CD4-positive, alpha-beta T cell (primary cell): ENCODE measurements around the gene IL17RE. TPM values are rescaled to one million over a fixed set of nuclear protein-coding genes. Genes with fewer than 3 reads are reported as not detected.

ENCODE experiments used
- ATAC-seq: fragments of 200-7000 bp; cut with Tn5 transposase; one replicate; pipeline ENCODE4 v1.10.0; 2022; ENCODE audit warnings: mild to moderate bottlenecking; ENCODE audit not compliant: poor library complexity
- CTCF ChIA-PET: fragments of 350-600 bp; sonication (Branson Sonifier 250); formaldehyde crosslinking; loops from one replicate; lab custom pipeline; 2021; ENCODE audit warnings: antibody characterized with exemption, inconsistent platforms; lab: Charles Lee
- POLR2A ChIA-PET: fragments of 350-600 bp; sonication (Branson Sonifier 250); formaldehyde crosslinking; loops from one replicate; lab custom pipeline; 2021; ENCODE audit warnings: antibody characterized with exemption, inconsistent platforms; lab: Charles Lee
- DNase-seq, 14 experiments: peaks; one replicate each; pipeline ENCODE4 v3.0.0-alpha.2; 2013 to 2020; ENCODE audit warnings: mixed read lengths in 2 of 14
- H3K27ac ChIP-seq, 2 donors: one replicate each; pipeline versions ENCODE4 v1.5.1 to v1.7.0; 2013; ENCODE audit warnings: low read length in 2 of 2, low read depth in 1 of 2, mild to moderate bottlenecking in 1 of 2
- H3K27me3 ChIP-seq, 2 experiments: 1 replicate in 1 of 2; 2 replicates in 1 of 2; pipeline versions ENCODE4 v1.6.1 to v1.7.0; 2013; ENCODE audit warnings: low read length in 2 of 2, control low read depth in 1 of 2, mild to moderate bottlenecking in 1 of 2, moderate library complexity in 1 of 2; ENCODE audit not compliant: insufficient read depth in 2 of 2, control insufficient read depth in 1 of 2
- H3K36me3 ChIP-seq: one replicate; pipeline ENCODE4 v1.6.1; 2013; ENCODE audit warnings: low read length, control low read depth; ENCODE audit not compliant: insufficient read depth
- H3K4me1 ChIP-seq: one replicate; pipeline ENCODE4 v1.6.1; 2013; ENCODE audit warnings: low read length, control low read depth; ENCODE audit not compliant: insufficient read depth
- H3K4me3 ChIP-seq: one replicate; pipeline ENCODE4 v1.5.1; 2013; ENCODE audit warnings: mild to moderate bottlenecking, low read length, moderate library complexity
- H3K9me3 ChIP-seq, 2 experiments: 1 replicate in 1 of 2; 2 replicates in 1 of 2; pipeline versions ENCODE4 v1.6.1 to v1.7.0; 2013; ENCODE audit warnings: low read length in 2 of 2, mild to moderate bottlenecking in 2 of 2, control low read depth in 1 of 2, moderate library complexity in 1 of 2; ENCODE audit not compliant: control insufficient read depth in 1 of 2, insufficient read depth in 1 of 2
- H3K27ac Mint-ChIP-seq: one replicate; pipeline ENCODE4 v1.8.0; 2020; ENCODE audit warnings: mixed read lengths
- H3K27me3 Mint-ChIP-seq: one replicate; pipeline ENCODE4 v1.8.0; 2021; ENCODE audit warnings: mixed read lengths
- H3K36me3 Mint-ChIP-seq: one replicate; pipeline ENCODE4 v1.8.0; 2021; ENCODE audit warnings: low read depth, mixed read lengths
- H3K4me1 Mint-ChIP-seq: one replicate; pipeline ENCODE4 v1.8.0; 2021; ENCODE audit warnings: low read depth, mixed read lengths
- H3K4me3 Mint-ChIP-seq: one replicate; pipeline ENCODE4 v1.8.0; 2020; ENCODE audit warnings: mild to moderate bottlenecking, mixed read lengths
- H3K9me3 Mint-ChIP-seq: one replicate; pipeline ENCODE4 v1.8.0; 2020; ENCODE audit warnings: mixed read lengths
- intact Hi-C, 2 experiments: fragments of 100-400 bp; cut with DNase I in 1 of 2; cut with micrococcal nuclease in 1 of 2; formaldehyde crosslinking; loops; one replicate each; pipeline versions ENCODE4 v1.15.1 to v1.9.0; 2023 to 2025; cut with DNase I, micrococcal nuclease
- total RNA-seq, 174 experiments: library from RNA in 2 of 174; stranded (reverse) in 2 of 174; gene quantifications; one replicate each; pipeline ENCODE4 v1.2.3 and lab custom pipeline; 2021 to 2026
- TF ChIP-seq, protein P1 (sequence below): fragments of 200-600 bp; IDR thresholded peaks from one replicate; pipeline ENCODE4 v1.8.0; 2022; ENCODE audit warnings: antibody characterized with exemption, mild to moderate bottlenecking

Gene IL17RE
- total RNA-seq, 2 experiments from 2014 or later, result 1.4 to 1.6 TPM

DNA sequence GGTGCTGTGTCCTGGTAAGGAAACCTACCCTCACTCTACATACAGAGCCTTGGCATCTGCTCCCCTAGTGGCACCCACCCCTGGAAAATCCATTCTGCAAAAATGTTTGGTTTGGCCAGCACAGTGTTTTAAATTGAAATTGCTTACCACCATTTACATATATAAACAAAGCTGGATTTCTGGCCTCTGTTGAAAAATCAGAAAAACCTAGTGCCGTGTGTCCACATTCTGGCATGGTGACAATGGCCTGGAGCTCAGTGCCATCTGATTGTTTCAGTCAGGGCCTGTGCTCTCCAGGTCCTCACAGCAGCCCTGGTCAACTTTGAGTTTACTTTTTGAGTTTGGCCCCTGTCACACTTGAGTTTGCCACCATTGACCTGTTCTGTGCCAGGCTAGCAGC is 11.4 kb downstream of the IL17RE start:
- no peak for DNase-seq
- no peaks in the 10 kb centered on the region for H3K9me3 ChIP-seq
- Mint-ChIP-seq H3K36me3 (no peaks in the 10 kb centered on the region), H3K9me3 (no peaks in the 10 kb centered on the region), H3K4me3 (peak overlapping the region; percentile 7), H3K27me3 (no peaks in the 10 kb centered on the region), H3K4me1 (peaks cover 19% of the 10 kb centered on the region), H3K27ac (no peak overlapping the region)
- POLR2A ChIA-PET, result interaction anchor here (2.6 to 4.9 kb wide), 2 partner anchors 19 to 23 kb away, joined by 17 to 32 read pairs; partner anchors contain the start of genes CRELD1 and JAGN1
- TF ChIP-seq, protein P1, sequence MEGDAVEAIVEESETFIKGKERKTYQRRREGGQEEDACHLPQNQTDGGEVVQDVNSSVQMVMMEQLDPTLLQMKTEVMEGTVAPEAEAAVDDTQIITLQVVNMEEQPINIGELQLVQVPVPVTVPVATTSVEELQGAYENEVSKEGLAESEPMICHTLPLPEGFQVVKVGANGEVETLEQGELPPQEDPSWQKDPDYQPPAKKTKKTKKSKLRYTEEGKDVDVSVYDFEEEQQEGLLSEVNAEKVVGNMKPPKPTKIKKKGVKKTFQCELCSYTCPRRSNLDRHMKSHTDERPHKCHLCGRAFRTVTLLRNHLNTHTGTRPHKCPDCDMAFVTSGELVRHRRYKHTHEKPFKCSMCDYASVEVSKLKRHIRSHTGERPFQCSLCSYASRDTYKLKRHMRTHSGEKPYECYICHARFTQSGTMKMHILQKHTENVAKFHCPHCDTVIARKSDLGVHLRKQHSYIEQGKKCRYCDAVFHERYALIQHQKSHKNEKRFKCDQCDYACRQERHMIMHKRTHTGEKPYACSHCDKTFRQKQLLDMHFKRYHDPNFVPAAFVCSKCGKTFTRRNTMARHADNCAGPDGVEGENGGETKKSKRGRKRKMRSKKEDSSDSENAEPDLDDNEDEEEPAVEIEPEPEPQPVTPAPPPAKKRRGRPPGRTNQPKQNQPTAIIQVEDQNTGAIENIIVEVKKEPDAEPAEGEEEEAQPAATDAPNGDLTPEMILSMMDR, result no peak
- no peaks in the 10 kb centered on the region for H3K36me3 ChIP-seq
- intact Hi-C loops, result no loop called here
- no peak overlapping the region for H3K4me3 ChIP-seq
- ATAC-seq, result no peak
- H3K27me3 ChIP-seq, result no peaks in the 10 kb centered on the region
- peaks cover 44% of the 10 kb centered on the region for H3K4me1 ChIP-seq
- CTCF ChIA-PET, result interaction anchor here (0.6 kb wide), 1 partner anchor 173 kb away, joined by 4 read pairs; no protein-coding TSS in a partner anchor
- no peak overlapping the region for H3K27ac ChIP-seq

DNA sequence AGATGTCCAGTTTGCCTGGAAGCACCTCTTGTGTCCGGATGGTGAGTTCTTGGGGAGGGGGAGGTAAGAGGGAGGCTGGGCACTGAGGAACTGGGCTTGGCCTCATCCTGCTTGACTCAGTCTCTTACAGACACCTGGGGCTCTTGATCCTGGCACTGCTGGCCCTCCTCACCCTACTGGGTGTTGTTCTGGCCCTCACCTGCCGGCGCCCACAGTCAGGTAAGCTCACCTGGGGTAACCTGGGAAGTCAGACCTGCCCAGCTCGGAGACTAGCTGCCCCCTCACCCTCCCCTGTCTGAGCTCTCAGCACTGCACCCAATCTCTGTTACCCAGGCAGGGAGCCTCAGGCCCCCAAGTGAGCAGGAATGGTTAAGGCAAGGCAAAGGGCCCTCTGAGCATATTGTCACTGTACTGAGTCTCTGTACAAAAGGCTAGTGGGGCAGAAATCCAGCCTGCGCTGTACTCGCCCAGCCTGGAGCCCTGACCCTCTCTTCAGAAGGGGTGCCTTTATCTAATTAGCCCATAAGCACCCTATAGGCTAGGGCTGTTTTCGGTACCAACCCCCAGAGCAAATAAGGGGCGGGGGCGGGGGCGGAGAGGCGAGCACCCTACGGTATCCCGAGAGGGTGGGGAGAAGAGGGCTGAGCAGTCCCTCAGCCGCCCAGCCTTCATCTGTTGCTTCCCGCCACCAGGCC is 12.1 kb downstream of the IL17RE start:
- Mint-ChIP-seq H3K4me1 (peaks cover 19% of the 10 kb centered on the region), H3K27me3 (no peaks in the 10 kb centered on the region), H3K4me3 (peak overlapping the region; percentile 34), H3K9me3 (no peaks in the 10 kb centered on the region), H3K36me3 (no peaks in the 10 kb centered on the region), H3K27ac (no peak overlapping the region)
- no peaks in the 10 kb centered on the region for H3K27me3 ChIP-seq
- TF ChIP-seq, protein P1, result no peak
- DNase-seq (no peak), ATAC-seq (peak; percentile 42)
- peaks cover 39% of the 10 kb centered on the region for H3K4me1 ChIP-seq
- no peak overlapping the region for H3K27ac ChIP-seq
- H3K4me3 ChIP-seq, result peak overlapping the region; percentile 25
- POLR2A ChIA-PET, result interaction anchor here (4.9 kb wide), 1 partner anchor 18 kb away, joined by 32 read pairs; the partner anchor contains the start of gene CRELD1
- CTCF ChIA-PET, result no interaction called here
- intact Hi-C loops, result no loop called here
- no peaks in the 10 kb centered on the region for H3K36me3 ChIP-seq
- H3K9me3 ChIP-seq, result no peaks in the 10 kb centered on the region

GRCh38 chr3:9915254-9916141 is 12.8 kb downstream of the IL17RE start:
- Histone ChIP-seq H3K27ac (no peak overlapping the region), H3K4me1 (peaks cover 37% of the 10 kb centered on the region), H3K9me3 (no peaks in the 10 kb centered on the region), H3K4me3 (peak overlapping the region; percentile 51), H3K27me3 (no peaks in the 10 kb centered on the region), H3K36me3 (no peaks in the 10 kb centered on the region)
- POLR2A ChIA-PET, result interaction anchor here (0.7 to 4.9 kb wide), 7 partner anchors 13 to 266 kb away, joined by 3 to 32 read pairs (median 4); partner anchors contain the start of genes ARPC4, CRELD1, IL17RE and JAGN1
- Mint-ChIP-seq H3K27me3 (no peaks in the 10 kb centered on the region), H3K27ac (no peak overlapping the region), H3K36me3 (no peaks in the 10 kb centered on the region), H3K4me3 (peak overlapping the region; percentile 81), H3K4me1 (peaks cover 19% of the 10 kb centered on the region), H3K9me3 (no peaks in the 10 kb centered on the region)
- CTCF ChIA-PET, result interaction anchor here (1.0 kb wide), 1 partner anchor 17 kb away, joined by 3 read pairs; no protein-coding TSS in a partner anchor
- ATAC-seq, result peak; percentile 28
- peak in 9 of 14 experiments; percentile 6 to 67 (median 29) for DNase-seq
- TF ChIP-seq, protein P1, result no peak
- intact Hi-C loops, result no loop called here
